ENCODE measurements around the gene NFKBIL1. TPM values are rescaled to one million over a fixed set of nuclear protein-coding genes. Genes with fewer than 3 reads are reported as not detected.

NFKBIL1 gene
- total and polyA plus RNA-seq, 2 experiments from 2014 or later, result 9.6 to 12.3 TPM

DNA sequence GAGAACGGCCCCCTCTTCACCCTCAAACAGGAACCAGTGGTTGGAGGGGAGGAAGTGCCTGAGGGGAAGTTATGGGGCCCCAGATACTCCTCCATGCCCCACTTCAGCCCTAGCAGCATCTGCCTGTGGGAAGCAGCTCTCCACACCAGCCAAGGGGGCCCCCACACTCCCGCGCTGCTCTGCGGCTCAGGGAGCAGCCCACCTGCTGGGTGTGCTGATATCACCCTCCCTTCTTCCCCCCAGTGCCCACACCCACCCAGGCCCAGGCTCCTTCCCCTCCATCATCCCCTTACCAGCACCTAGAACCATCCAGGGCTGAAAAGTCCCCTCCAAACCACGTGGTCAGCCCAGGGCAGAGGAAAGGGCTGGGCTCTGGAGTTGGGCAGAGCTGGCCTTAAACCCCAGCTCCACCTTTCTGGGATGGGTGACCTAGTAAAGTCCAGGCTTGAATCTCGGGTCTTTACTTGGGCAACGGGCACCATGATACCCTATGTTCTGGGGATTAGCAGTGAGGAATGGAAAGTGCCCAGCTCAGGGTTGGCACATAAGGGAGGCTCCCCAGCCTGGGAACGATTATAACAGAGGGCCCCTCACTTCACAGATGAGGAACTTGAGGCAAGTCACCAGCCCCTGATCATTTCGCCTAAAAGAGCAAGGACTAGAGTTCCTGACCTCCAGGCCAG lies 39.3 kb downstream of the NFKBIL1 start:
- H3K79me2 ChIP-seq (replicated peaks; ENCODE audit: insufficient read depth), result no peaks in the 10 kb centered on the region
- peaks cover 12% of the 10 kb centered on the region for H3K4me1 Mint-ChIP-seq
- no peak overlapping the region for H3K27ac Mint-ChIP-seq
- peaks cover 3% of the 10 kb centered on the region; the same call in 1 of the 2 replicates for H3K4me1 ChIP-seq (ENCODE audit: insufficient read depth)
- ATAC-seq, result no peak
- no peaks in the 10 kb centered on the region for H3F3A ChIP-seq (replicated peaks; ENCODE audit: low read depth)
- H3K36me3 ChIP-seq (ENCODE audit: insufficient read depth), result no peaks in the 10 kb centered on the region
- H4K20me1 ChIP-seq (replicated peaks; ENCODE audit: insufficient read depth), result no peaks in the 10 kb centered on the region
- no peak overlapping the region for H3K4me3 ChIP-seq
- no peak for TF ChIP-seq ZNF114 (CRISPR knock-in tag; IDR thresholded peaks at IDR 0.05)
- TF ChIP-seq JUNB (IDR thresholded peaks at IDR 0.05; ENCODE audit: unreplicated experiment), result no peak
- TF ChIP-seq NANOG (IDR thresholded peaks at IDR 0.05; ENCODE audit: borderline replicate concordance), result no peak
- TF ChIP-seq ZNF331 (CRISPR knock-in tag; IDR thresholded peaks at IDR 0.05; ENCODE audit: low read depth), result no peak
- no peak for TF ChIP-seq ZNF462 (CRISPR knock-in tag; IDR thresholded peaks at IDR 0.05)
- no peak for TF ChIP-seq POLR2AphosphoS5 (IDR thresholded peaks at IDR 0.05; ENCODE audit: low read depth)
- no peak for TF ChIP-seq CTCF (conservative IDR thresholded peaks at IDR 0.05; ENCODE audit: low read depth in 2 of 2)
- TF ChIP-seq CREB1 (CRISPR knock-in tag; IDR thresholded peaks at IDR 0.05; ENCODE audit: low read depth), result no peak
- TF ChIP-seq EZH2phosphoT487 (IDR thresholded peaks at IDR 0.05; ENCODE audit: unreplicated experiment), result no peak
- TF ChIP-seq, protein P1, sequence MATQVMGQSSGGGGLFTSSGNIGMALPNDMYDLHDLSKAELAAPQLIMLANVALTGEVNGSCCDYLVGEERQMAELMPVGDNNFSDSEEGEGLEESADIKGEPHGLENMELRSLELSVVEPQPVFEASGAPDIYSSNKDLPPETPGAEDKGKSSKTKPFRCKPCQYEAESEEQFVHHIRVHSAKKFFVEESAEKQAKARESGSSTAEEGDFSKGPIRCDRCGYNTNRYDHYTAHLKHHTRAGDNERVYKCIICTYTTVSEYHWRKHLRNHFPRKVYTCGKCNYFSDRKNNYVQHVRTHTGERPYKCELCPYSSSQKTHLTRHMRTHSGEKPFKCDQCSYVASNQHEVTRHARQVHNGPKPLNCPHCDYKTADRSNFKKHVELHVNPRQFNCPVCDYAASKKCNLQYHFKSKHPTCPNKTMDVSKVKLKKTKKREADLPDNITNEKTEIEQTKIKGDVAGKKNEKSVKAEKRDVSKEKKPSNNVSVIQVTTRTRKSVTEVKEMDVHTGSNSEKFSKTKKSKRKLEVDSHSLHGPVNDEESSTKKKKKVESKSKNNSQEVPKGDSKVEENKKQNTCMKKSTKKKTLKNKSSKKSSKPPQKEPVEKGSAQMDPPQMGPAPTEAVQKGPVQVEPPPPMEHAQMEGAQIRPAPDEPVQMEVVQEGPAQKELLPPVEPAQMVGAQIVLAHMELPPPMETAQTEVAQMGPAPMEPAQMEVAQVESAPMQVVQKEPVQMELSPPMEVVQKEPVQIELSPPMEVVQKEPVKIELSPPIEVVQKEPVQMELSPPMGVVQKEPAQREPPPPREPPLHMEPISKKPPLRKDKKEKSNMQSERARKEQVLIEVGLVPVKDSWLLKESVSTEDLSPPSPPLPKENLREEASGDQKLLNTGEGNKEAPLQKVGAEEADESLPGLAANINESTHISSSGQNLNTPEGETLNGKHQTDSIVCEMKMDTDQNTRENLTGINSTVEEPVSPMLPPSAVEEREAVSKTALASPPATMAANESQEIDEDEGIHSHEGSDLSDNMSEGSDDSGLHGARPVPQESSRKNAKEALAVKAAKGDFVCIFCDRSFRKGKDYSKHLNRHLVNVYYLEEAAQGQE (IDR thresholded peaks at IDR 0.05; ENCODE audit: unreplicated experiment), result no peak
- TF ChIP-seq STAT1 (IDR thresholded peaks at IDR 0.05; ENCODE audit: unreplicated experiment), result no peak
- H3K9me3 Mint-ChIP-seq, result no peaks in the 10 kb centered on the region
- no peaks in the 10 kb centered on the region for H3K9me2 ChIP-seq (ENCODE audit: insufficient read depth)
- H3K4me2 ChIP-seq, result no peak overlapping the region
- H2AFZ ChIP-seq, result no peak overlapping the region
- peaks cover 4% of the 10 kb centered on the region for H3K27me3 ChIP-seq (ENCODE audit: insufficient read depth)
- no peak overlapping the region for H3K27ac ChIP-seq (ENCODE audit: low read depth)
- no peak overlapping the region for H3K4me3 Mint-ChIP-seq
- H3K36me3 Mint-ChIP-seq (ENCODE audit: low read depth), result no peaks in the 10 kb centered on the region; the same call in 2 of the 3 replicates
- peaks cover 18% of the 10 kb centered on the region for H3K27me3 Mint-ChIP-seq (ENCODE audit: insufficient read depth, low read depth, poor library complexity)
- no peak for DNase-seq (ENCODE audit: low spot score)
